T-helper 2 cell treated with Interferon-gamma antibody and Interleukin-4, amounts not matched to agents 5 μg/mL and 100 μg/mL, for 36 hours (primary cell): Measurements from ENCODE around the gene CCN6.
A peak's percentile ranks its signal among the peaks of the same experiment; 100 is the strongest.
"Not testable (repeated sequence)": the region's sequence is repeated elsewhere in the genome, so short reads cannot be mapped to it uniquely, and the experiment has no call there.

Experiments
- DNase-seq: peaks from one replicate; pipeline ENCODE4 v3.0.0; 2021; ENCODE audit warnings: low spot score
- H3K27ac Mint-ChIP-seq: one replicate; pipeline ENCODE4 v1.8.0; 2021; ENCODE audit warnings: mild to moderate bottlenecking, mixed read lengths
- H3K27me3 Mint-ChIP-seq: one replicate; pipeline ENCODE4 v1.8.0; 2021; ENCODE audit warnings: low read depth, mixed read lengths
- H3K36me3 Mint-ChIP-seq: one replicate; pipeline ENCODE4 v1.8.0; 2021; ENCODE audit warnings: low read depth, mixed read lengths
- H3K4me1 Mint-ChIP-seq: one replicate; pipeline ENCODE4 v1.8.0; 2021; ENCODE audit warnings: low read depth, mixed read lengths
- H3K4me3 Mint-ChIP-seq: one replicate; pipeline ENCODE4 v1.8.0; 2022; ENCODE audit warnings: mild to moderate bottlenecking, moderate library complexity, mixed read lengths
- H3K9me3 Mint-ChIP-seq: one replicate; pipeline ENCODE4 v1.8.0; 2021; ENCODE audit warnings: mixed read lengths

The CCN6 gene

GRCh38 chr6:112034616-112034995 is 19.3 kb upstream of the CCN6 start:
- no peak overlapping the region for H3K27ac Mint-ChIP-seq

GRCh38 chr6:112036088-112036637 is 17.7 kb upstream of the CCN6 start:
- H3K4me1 Mint-ChIP-seq, result peaks cover 51% of the 10 kb centered on the region
- no peaks in the 10 kb centered on the region for H3K9me3 Mint-ChIP-seq
- H3K27ac Mint-ChIP-seq, result no peak overlapping the region
- H3K4me3 Mint-ChIP-seq, result no peak overlapping the region
- H3K27me3 Mint-ChIP-seq, result no peaks in the 10 kb centered on the region
- peak; percentile 76 for DNase-seq
- H3K36me3 Mint-ChIP-seq, result no peaks in the 10 kb centered on the region

More at GRCh38 chr6:112034616-112034995, 19.3 kb upstream of the CCN6 start:
- Mint-ChIP-seq H3K36me3 (no peaks in the 10 kb centered on the region), H3K27me3 (no peaks in the 10 kb centered on the region), H3K9me3 (no peaks in the 10 kb centered on the region), H3K4me3 (peak overlapping the region; percentile 36), H3K4me1 (peaks cover 60% of the 10 kb centered on the region)
- no peak for DNase-seq

- Mint-ChIP-seq H3K4me3 (no peak overlapping the region), H3K27ac (no peak overlapping the region), H3K36me3 (no peaks in the 10 kb centered on the region), H3K9me3 (no peaks in the 10 kb centered on the region), H3K27me3 (no peaks in the 10 kb centered on the region), H3K4me1 (peaks cover 52% of the 10 kb centered on the region)
- peak; percentile 29 for DNase-seq
Observed at GRCh38 chr6:112037783-112038216, 16.1 kb upstream of the CCN6 start.

- H3K9me3 Mint-ChIP-seq, result no peaks in the 10 kb centered on the region
- H3K36me3 Mint-ChIP-seq, result no peaks in the 10 kb centered on the region
- H3K27me3 Mint-ChIP-seq, result no peaks in the 10 kb centered on the region
- peaks cover 53% of the 10 kb centered on the region for H3K4me1 Mint-ChIP-seq
- DNase-seq, result no peak
- H3K27ac Mint-ChIP-seq, result no peak overlapping the region
- no peak overlapping the region for H3K4me3 Mint-ChIP-seq
Observed at GRCh38 chr6:112038268-112038667, 15.6 kb upstream of the CCN6 start.

- DNase-seq, result no peak
- H3K4me1 Mint-ChIP-seq, result peaks cover 49% of the 10 kb centered on the region
- H3K36me3 Mint-ChIP-seq, result no peaks in the 10 kb centered on the region
- H3K4me3 Mint-ChIP-seq, result no peak overlapping the region
- H3K9me3 Mint-ChIP-seq, result no peaks in the 10 kb centered on the region
- no peaks in the 10 kb centered on the region for H3K27me3 Mint-ChIP-seq
- no peak overlapping the region for H3K27ac Mint-ChIP-seq
Observed at GRCh38 chr6:112038756-112039430, 15.0 kb upstream of the CCN6 start.

GRCh38 chr6:112039431-112039770 is 14.5 kb upstream of the CCN6 start:
- no peak overlapping the region for H3K4me3 Mint-ChIP-seq
- DNase-seq, result no peak
- peaks cover 44% of the 10 kb centered on the region for H3K4me1 Mint-ChIP-seq
- no peaks in the 10 kb centered on the region for H3K9me3 Mint-ChIP-seq
- no peak overlapping the region for H3K27ac Mint-ChIP-seq
- no peaks in the 10 kb centered on the region for H3K36me3 Mint-ChIP-seq
- H3K27me3 Mint-ChIP-seq, result no peaks in the 10 kb centered on the region

- no peak overlapping the region for H3K4me3 Mint-ChIP-seq
- no peaks in the 10 kb centered on the region for H3K36me3 Mint-ChIP-seq
- H3K27ac Mint-ChIP-seq, result peak overlapping the region; percentile 23
- H3K9me3 Mint-ChIP-seq, result no peaks in the 10 kb centered on the region
- DNase-seq, result no peak
- peaks cover 33% of the 10 kb centered on the region for H3K4me1 Mint-ChIP-seq
- H3K27me3 Mint-ChIP-seq, result no peaks in the 10 kb centered on the region
Observed at GRCh38 chr6:112040956-112041355, 12.9 kb upstream of the CCN6 start.

GRCh38 chr6:112041535-112041934 is 12.4 kb upstream of the CCN6 start:
- Mint-ChIP-seq H3K4me3 (no peak overlapping the region), H3K27ac (no peak overlapping the region), H3K9me3 (no peaks in the 10 kb centered on the region)

GRCh38 chr6:112043032-112044007 is 10.6 kb upstream of the CCN6 start:
- Mint-ChIP-seq H3K36me3 (no peaks in the 10 kb centered on the region), H3K9me3 (no peaks in the 10 kb centered on the region), H3K27ac (peak overlapping the region; percentile 99), H3K27me3 (no peaks in the 10 kb centered on the region), H3K4me3 (peak overlapping the region; percentile 98), H3K4me1 (peaks cover 21% of the 10 kb centered on the region)
- peak; percentile 87 for DNase-seq

More at GRCh38 chr6:112041535-112041934, 12.4 kb upstream of the CCN6 start:
- no peak for DNase-seq
- no peaks in the 10 kb centered on the region for H3K27me3 Mint-ChIP-seq
- no peaks in the 10 kb centered on the region for H3K36me3 Mint-ChIP-seq
- peaks cover 29% of the 10 kb centered on the region for H3K4me1 Mint-ChIP-seq

- no peak overlapping the region for H3K4me3 Mint-ChIP-seq
- no peak for DNase-seq
Observed at GRCh38 chr6:112044196-112044595, 9.7 kb upstream of the CCN6 start.

GRCh38 chr6:112044856-112045255 is 9.0 kb upstream of the CCN6 start:
- no peak overlapping the region for H3K4me3 Mint-ChIP-seq
- no peaks in the 10 kb centered on the region for H3K27me3 Mint-ChIP-seq
- no peak overlapping the region for H3K27ac Mint-ChIP-seq
- no peaks in the 10 kb centered on the region for H3K9me3 Mint-ChIP-seq
- peaks cover 20% of the 10 kb centered on the region for H3K4me1 Mint-ChIP-seq
- no peak for DNase-seq
- H3K36me3 Mint-ChIP-seq, result no peaks in the 10 kb centered on the region

More at GRCh38 chr6:112044196-112044595, 9.7 kb upstream of the CCN6 start:
- no peaks in the 10 kb centered on the region for H3K9me3 Mint-ChIP-seq
- no peak overlapping the region for H3K27ac Mint-ChIP-seq
- no peaks in the 10 kb centered on the region for H3K27me3 Mint-ChIP-seq
- peaks cover 22% of the 10 kb centered on the region for H3K4me1 Mint-ChIP-seq
- no peaks in the 10 kb centered on the region for H3K36me3 Mint-ChIP-seq

GRCh38 chr6:112047523-112047922 is 6.4 kb upstream of the CCN6 start:
- DNase-seq, H3K4me3 Mint-ChIP-seq, H3K27me3 Mint-ChIP-seq, H3K27ac Mint-ChIP-seq, H3K9me3 Mint-ChIP-seq, H3K36me3 Mint-ChIP-seq: not testable (repeated sequence)
- H3K4me1 Mint-ChIP-seq, result peaks cover 11% of the 10 kb centered on the region

GRCh38 chr6:112049026-112049799 is 4.7 kb upstream of the CCN6 start:
- H3K36me3 Mint-ChIP-seq, result no peaks in the 10 kb centered on the region
- H3K4me1 Mint-ChIP-seq, result peaks cover 5% of the 10 kb centered on the region
- H3K27ac Mint-ChIP-seq, result no peak overlapping the region
- no peaks in the 10 kb centered on the region for H3K9me3 Mint-ChIP-seq
- no peak overlapping the region for H3K4me3 Mint-ChIP-seq
- DNase-seq, result no peak
- H3K27me3 Mint-ChIP-seq, result no peaks in the 10 kb centered on the region
